ENCODE measurements around the gene TARBP1.

Gene TARBP1

DNA sequence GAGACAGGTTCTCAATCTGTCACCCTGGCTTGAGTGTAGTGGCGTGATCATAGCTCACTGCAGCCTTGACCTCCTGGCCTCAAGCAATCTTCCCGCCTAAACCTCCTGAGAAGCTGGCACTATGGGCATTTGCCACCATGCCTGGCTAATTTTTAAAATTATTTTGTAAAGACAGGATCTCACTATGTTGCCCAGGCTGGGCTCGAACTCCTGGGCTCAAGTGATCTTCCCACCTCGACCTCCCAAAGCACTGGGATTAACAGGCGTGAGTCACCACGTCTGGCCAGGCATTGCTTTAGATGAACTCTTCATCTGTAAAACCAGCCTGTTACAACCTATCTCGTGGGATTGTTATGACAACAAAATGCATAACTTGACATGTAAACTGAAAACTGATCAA is 103.3 kb downstream of the TARBP1 start:
- DNase-seq = no peak

DNA sequence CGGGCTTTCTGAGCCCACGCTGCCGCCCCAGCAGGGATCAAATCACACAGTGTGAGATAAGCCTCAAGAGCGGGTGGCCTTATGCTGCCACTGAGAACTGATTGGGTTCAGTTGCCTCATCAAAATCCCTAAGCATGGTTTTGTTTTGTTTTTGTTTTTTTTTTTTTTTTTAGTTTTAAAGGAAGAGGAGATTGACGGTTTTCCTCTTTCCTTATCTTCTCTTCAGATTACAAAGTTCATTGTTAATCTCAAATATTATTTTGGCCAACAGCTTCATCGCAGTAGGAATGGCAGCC is 105.1 kb downstream of the TARBP1 start:
- no peak for DNase-seq

- DNase-seq = peak; percentile 88 to 91
These were observed 105.7 kb downstream of the TARBP1 start, which contains the start of gene COA6 for GRCh38 chr1:234373064-234373958. Gene COA6 (plus strand): TSS chr1:234373456. CDS start chr1:234373467, 11 bp downstream.

- no peak for DNase-seq
These were observed 106.8 kb downstream of the TARBP1 start for GRCh38 chr1:234372011-234372757.

DNA sequence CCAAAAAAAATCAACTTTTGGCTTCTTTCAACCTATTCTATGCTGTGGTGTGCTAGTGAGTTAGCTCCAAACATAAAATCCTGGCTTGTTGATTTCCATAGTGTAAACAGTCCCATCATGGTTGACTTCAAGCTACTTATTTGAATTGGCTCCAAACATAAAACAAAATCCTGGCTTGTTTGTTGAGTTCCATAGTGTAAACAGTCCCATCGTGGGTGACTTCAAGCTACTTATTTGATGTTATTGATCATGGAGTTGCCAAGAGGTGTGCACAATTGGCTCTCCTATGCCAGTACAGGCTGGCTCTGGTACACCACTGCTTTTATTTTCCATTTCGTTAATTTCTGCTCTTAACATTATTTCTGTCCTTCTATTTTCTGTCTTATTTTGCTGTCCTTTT is 107.6 kb downstream of the TARBP1 start:
- DNase-seq = peak in 1 of 2 experiments; percentile 32

- DNase-seq = no peak
These were observed 109.2 kb downstream of the TARBP1 start for GRCh38 chr1:234369784-234370183.

DNA sequence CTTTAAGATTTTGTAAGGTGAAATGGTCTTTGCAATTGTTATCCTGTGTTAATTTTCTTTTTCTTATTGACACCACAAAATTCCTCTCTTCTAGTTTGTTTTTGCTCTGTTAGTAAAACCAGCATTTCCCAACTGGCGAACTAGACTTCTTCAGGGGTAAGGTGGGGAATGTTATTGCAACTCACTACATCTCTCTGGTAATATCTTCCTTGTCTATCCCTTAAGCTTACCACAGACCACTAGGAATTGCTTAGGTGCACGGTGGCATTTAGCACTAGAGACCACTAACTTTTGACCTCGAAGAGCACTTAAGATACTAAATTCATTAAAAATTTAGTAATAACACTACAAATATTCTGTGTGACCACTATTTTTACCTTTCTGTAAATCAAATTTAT is 109.9 kb downstream of the TARBP1 start:
- DNase-seq = no peak

GRCh38 chr1:234368320-234369032 is 110.5 kb downstream of the TARBP1 start:
- no peak for DNase-seq

DNA sequence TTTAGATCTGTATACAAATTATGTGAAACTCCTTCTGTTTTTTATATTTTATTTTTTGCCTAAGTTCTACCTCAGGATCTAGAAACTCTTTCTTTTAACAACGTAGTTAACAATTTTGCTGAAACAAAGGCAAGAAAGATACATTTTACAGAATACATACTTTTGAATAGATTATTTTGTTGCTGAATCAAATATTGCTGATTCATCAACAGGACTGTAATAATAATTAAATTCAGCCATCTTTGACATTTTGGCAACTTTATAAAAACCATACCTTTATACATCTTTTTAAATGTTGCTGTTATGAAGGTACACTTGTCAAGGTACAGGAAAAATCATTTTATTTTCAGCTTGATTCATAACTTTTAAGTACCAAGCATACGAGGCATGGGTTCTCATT is 116.4 kb downstream of the TARBP1 start:
- no peak for DNase-seq

DNA sequence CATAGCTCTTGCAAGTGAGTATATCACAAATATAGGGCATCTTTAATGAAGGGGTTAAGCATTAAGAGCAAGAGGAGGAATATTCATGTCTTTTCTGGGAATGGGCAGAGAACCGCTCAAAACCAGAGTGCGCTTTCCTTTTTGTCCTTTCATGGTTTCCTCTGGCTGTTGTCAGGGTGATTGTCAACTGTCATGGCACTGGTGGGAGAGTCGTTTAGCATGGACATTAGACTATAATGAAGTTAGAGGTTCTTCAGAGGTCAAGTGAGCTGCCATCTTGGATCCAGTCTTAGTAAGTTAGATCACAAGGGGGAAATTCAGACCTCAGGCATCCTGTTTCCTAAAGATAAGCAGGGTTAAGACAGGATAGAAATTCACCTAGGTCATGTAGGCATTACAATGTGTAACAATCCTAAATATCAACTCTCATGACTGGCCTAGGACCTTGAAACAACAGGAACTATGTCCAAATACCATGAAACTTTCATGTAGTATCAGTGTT is 117.8 kb downstream of the TARBP1 start:
- no peak for DNase-seq

GRCh38 chr1:234357831-234358230 is 121.1 kb downstream of the TARBP1 start:
- no peak for DNase-seq

- DNase-seq = peak; percentile 39 to 57
These were observed 122.2 kb downstream of the TARBP1 start for GRCh38 chr1:234356615-234357269.

DNA sequence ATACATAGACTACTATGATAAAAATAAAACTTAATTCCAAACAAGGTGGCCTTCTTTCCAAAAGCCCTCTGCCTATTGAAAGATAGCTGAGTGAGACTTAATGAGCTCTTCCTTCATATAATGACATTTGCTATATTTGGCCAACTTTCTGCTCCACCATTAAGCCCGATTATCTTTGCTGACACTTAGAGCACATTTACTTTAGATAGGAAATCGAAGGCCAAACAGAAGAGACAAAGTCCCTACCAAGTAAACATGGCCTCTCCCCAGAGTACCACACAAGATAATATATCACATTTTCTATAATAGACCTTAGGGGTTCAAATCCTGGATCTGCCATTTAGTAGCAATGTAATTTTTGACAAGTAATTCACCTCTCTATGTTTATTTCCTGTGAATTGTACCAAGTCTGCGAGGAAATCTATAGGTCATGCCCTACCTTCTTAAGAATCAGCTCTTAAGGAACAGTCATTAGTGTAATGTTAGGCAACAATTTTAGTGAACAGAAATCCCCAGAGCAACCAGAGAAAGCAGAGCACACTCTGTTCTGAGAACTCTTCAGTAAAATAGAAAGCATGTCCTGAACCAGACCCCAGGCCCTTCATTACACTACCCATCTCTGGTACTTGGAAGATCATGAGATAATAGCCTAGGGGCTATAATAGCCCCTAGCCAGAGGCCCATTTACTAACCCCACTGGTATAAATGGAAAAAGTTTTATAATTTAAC is 123.0 kb downstream of the TARBP1 start:
- no peak for DNase-seq

- DNase-seq = no peak
These were observed 130.0 kb downstream of the TARBP1 start for GRCh38 chr1:234348964-234349363.

- no peak for DNase-seq
These were observed 133.7 kb downstream of the TARBP1 start for GRCh38 chr1:234345237-234345636.

DNA sequence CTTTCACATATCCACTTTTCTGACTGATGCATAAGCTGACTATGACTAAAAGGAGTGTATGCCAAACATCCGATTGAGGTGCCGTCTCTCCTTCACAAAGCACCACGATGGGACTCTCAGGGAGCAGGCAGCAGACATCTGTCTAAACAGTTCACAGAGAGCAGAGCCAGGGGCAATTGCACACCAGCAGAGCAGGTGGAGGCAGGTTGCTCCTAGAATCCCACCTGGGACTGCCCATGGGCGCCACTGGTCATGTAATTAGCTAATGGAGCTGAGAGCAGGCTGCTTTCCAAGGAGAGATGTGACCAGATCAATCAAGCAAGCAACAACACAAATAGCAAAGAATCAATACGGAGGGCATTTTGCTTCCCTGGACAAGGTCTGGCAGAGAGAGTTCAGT is 136.2 kb downstream of the TARBP1 start:
- DNase-seq = no peak

Data from NCI-H1930 (cell line).